ENCODE measurements around the gene YJU2.
"Not testable (repeated sequence)": the region's sequence is repeated elsewhere in the genome, so short reads cannot be mapped to it uniquely, and the experiment has no call there.

Gene YJU2

GRCh38 chr19:4246767-4247593 is at the start of gene YJU2:
TSS of gene YJU2 (plus strand) at chr19:4247080. CDS start at chr19:4247147, 67 bp downstream.
- DNase-seq (ENCODE audit: low spot score) = peak; percentile 100

GRCh38 chr19:4197228-4197624 is 49.7 kb upstream of the YJU2 start:
- DNase-seq (ENCODE audit: low spot score) = no peak

GRCh38 chr19:4197625-4198466 is 49.0 kb upstream of the YJU2 start:
- DNase-seq (ENCODE audit: low spot score) = no peak

- no peak for DNase-seq (ENCODE audit: low spot score)
These were observed 48.3 kb upstream of the YJU2 start for GRCh38 chr19:4198467-4199126.

- no peak for DNase-seq (ENCODE audit: low spot score)
These were observed 47.1 kb upstream of the YJU2 start for GRCh38 chr19:4199699-4200293.

GRCh38 chr19:4200940-4201542 is 45.8 kb upstream of the YJU2 start:
- DNase-seq (ENCODE audit: low spot score) = no peak

- no peak for DNase-seq (ENCODE audit: low spot score)
These were observed 45.1 kb upstream of the YJU2 start for GRCh38 chr19:4201798-4202197.

GRCh38 chr19:4206818-4207484 is 39.9 kb upstream of the YJU2 start:
- DNase-seq (ENCODE audit: low spot score) = peak; percentile 57

- DNase-seq (ENCODE audit: low spot score) = peak; percentile 52
These were observed 38.3 kb upstream of the YJU2 start for GRCh38 chr19:4208385-4209094.

- DNase-seq (ENCODE audit: low spot score) = no peak
These were observed 36.6 kb upstream of the YJU2 start for GRCh38 chr19:4210166-4210731.

GRCh38 chr19:4213116-4213515 is 33.8 kb upstream of the YJU2 start:
- no peak for DNase-seq (ENCODE audit: low spot score)

- no peak for DNase-seq (ENCODE audit: low spot score)
These were observed 31.1 kb upstream of the YJU2 start for GRCh38 chr19:4215807-4216206.

- no peak for DNase-seq (ENCODE audit: low spot score)
These were observed 30.0 kb upstream of the YJU2 start for GRCh38 chr19:4216846-4217245.

GRCh38 chr19:4217429-4218264 is 29.2 kb upstream of the YJU2 start:
- no peak for DNase-seq (ENCODE audit: low spot score)

- not testable (repeated sequence) for DNase-seq (ENCODE audit: low spot score)
These were observed 28.4 kb upstream of the YJU2 start for GRCh38 chr19:4218523-4218922.

GRCh38 chr19:4220188-4220587 is 26.7 kb upstream of the YJU2 start:
- DNase-seq (ENCODE audit: low spot score) = no peak

- DNase-seq (ENCODE audit: low spot score) = no peak
These were observed 22.4 kb upstream of the YJU2 start for GRCh38 chr19:4224470-4224869.

GRCh38 chr19:4225885-4226284 is 21.0 kb upstream of the YJU2 start:
- no peak for DNase-seq (ENCODE audit: low spot score)

GRCh38 chr19:4227771-4228170 is 19.1 kb upstream of the YJU2 start:
- no peak for DNase-seq (ENCODE audit: low spot score)

Data from AG08395 (cell line).